DOHH2 (cell line): ENCODE measurements around the gene SPTBN1.
A peak's percentile ranks its signal among the peaks of the same experiment; 100 is the strongest.

Experiments
- H3F3A ChIP-seq: fragments of 200-600 bp; sonication (generic), shearing (Covaris generic); 2 replicates; pipeline ENCODE4 v1.6.0; 2016; ENCODE audit warnings: antibody characterized with exemption, mild to moderate bottlenecking; ENCODE audit not compliant: control insufficient read depth, insufficient read depth
- H3K27ac ChIP-seq: fragments of 200-600 bp; sonication (generic); 2 replicates; pipeline ENCODE4 v1.5.1; 2014; ENCODE audit warnings: low read depth, mild to moderate bottlenecking, low read length, moderate library complexity
- H3K27me3 ChIP-seq: fragments of 200-600 bp; sonication (generic); 2 replicates; pipeline ENCODE4 v1.6.1; 2014; ENCODE audit warnings: mild to moderate bottlenecking, low read length, mixed read lengths; ENCODE audit not compliant: control insufficient read depth
- H3K36me3 ChIP-seq: fragments of 200-600 bp; sonication (generic); 2 replicates; pipeline ENCODE4 v1.6.1; 2014; ENCODE audit warnings: mild to moderate bottlenecking, low read length, moderate library complexity, mixed read lengths; ENCODE audit not compliant: control insufficient read depth
- H3K4me1 ChIP-seq: fragments of 200-600 bp; sonication (generic); 2 replicates; pipeline ENCODE4 v1.6.1; 2014; ENCODE audit warnings: mild to moderate bottlenecking, low read length, mixed read lengths; ENCODE audit not compliant: control insufficient read depth
- H3K4me2 ChIP-seq: fragments of 200-600 bp; sonication (generic); 2 replicates; pipeline ENCODE4 v1.6.0; 2014; ENCODE audit warnings: mild to moderate bottlenecking, low read length, moderate library complexity
- H3K4me3 ChIP-seq: fragments of 200-600 bp; sonication (generic); 2 replicates; pipeline ENCODE4 v1.5.1; 2014; ENCODE audit warnings: mild to moderate bottlenecking, low read length, mixed read lengths
- H3K79me2 ChIP-seq: fragments of 200-600 bp; sonication (generic); 2 replicates; pipeline ENCODE4 v1.6.1; 2014; ENCODE audit warnings: mild to moderate bottlenecking, low read length, mixed read lengths; ENCODE audit not compliant: control insufficient read depth
- H3K9me2 ChIP-seq: fragments of 200-600 bp; sonication (generic); replicated peaks from 2 replicates; pipeline ENCODE4 v1.6.1; 2014; ENCODE audit warnings: mild to moderate bottlenecking, low read length, mixed read lengths; ENCODE audit not compliant: control insufficient read depth
- H3K9me3 ChIP-seq: fragments of 200-600 bp; sonication (generic); 2 replicates; pipeline ENCODE4 v1.6.1; 2014; ENCODE audit warnings: antibody characterized with exemption, low read length, mixed read lengths; ENCODE audit not compliant: control insufficient read depth, insufficient read depth
- H4K20me1 ChIP-seq: fragments of 200-600 bp; sonication (generic); 2 replicates; pipeline ENCODE4 v1.6.0; 2014; ENCODE audit warnings: low read depth, mild to moderate bottlenecking, antibody characterized with exemption, low read length, moderate library complexity; ENCODE audit not compliant: control insufficient read depth, insufficient read depth
- CTCF ChIP-seq: fragments of 200-600 bp; sonication (generic); IDR thresholded peaks from one replicate; pipeline ENCODE4 v1.5.1; 2014; ENCODE audit warnings: antibody characterized with exemption, mild to moderate bottlenecking, low read depth, low read length; ENCODE audit not compliant: poor library complexity, severe bottlenecking
- EZH2phosphoT487 ChIP-seq: fragments of 200-600 bp; sonication (generic); IDR thresholded peaks from 2 replicates; pipeline ENCODE4 v1.6.1; 2017; ENCODE audit warnings: borderline replicate concordance, mild to moderate bottlenecking, antibody characterized with exemption, low read length, moderate library complexity, mixed read lengths

Gene SPTBN1

DNA sequence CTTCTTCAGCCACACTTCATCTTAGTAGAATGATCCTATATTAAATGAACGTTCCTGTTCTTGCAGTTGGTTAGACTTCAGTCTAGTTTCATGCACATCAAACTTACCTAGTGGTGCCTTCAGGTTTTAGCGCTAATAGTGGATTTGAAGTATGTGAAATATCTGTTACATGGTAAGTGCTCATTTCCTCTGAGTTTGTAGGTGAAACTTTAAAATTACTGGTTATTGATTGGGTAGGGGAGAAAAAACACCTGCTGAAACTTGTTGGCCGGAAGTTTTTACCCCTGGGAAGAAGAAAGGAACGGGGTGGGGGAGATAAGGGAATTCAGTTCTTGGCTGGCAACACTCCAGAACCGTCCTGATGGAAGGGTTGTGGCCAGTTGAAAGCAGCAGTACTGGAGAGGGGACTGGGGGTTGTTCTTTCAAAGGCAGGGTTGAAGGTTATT lies 112.8 kb downstream of the SPTBN1 start:
- no peaks in the 10 kb centered on the region for H3K36me3 ChIP-seq
- H3K27ac ChIP-seq: no peak overlapping the region
- H3K4me2 ChIP-seq: peak overlapping the region; percentile 62
- no peaks in the 10 kb centered on the region; the same call in 1 of the 2 replicates for H3K79me2 ChIP-seq
- H3K27me3 ChIP-seq: 0 out of 2 replicates have a peak, but pooled peaks cover 3% of the 10 kb centered on the region
- H4K20me1 ChIP-seq: no peaks in the 10 kb centered on the region
- peak overlapping the region; percentile 3; the same call in 1 of the 2 replicates for H3K4me3 ChIP-seq
- TF ChIP-seq EZH2phosphoT487: no peak
- TF ChIP-seq CTCF: no peak
- 0 out of 2 replicates have a peak, but pooled peaks cover 3% of the 10 kb centered on the region for H3F3A ChIP-seq
- peaks cover 48% of the 10 kb centered on the region for H3K4me1 ChIP-seq
- H3K9me3 ChIP-seq: no peaks in the 10 kb centered on the region
- no peaks in the 10 kb centered on the region for H3K9me2 ChIP-seq

GRCh38 chr2:54569745-54570301 lies 113.7 kb downstream of the SPTBN1 start:
- H3K4me3 ChIP-seq: peak overlapping the region; percentile 9; the same call in 1 of the 2 replicates
- peak overlapping the region; percentile 28; the same call in 1 of the 2 replicates for H3K27ac ChIP-seq
- H3K4me2 ChIP-seq: peak overlapping the region; percentile 62
- H3K36me3 ChIP-seq: no peaks in the 10 kb centered on the region
- H3K4me1 ChIP-seq: peaks cover 48% of the 10 kb centered on the region
- no peaks in the 10 kb centered on the region for H3K9me3 ChIP-seq
- no peaks in the 10 kb centered on the region for H4K20me1 ChIP-seq
- H3K9me2 ChIP-seq: no peaks in the 10 kb centered on the region
- no peak for TF ChIP-seq EZH2phosphoT487
- TF ChIP-seq CTCF: no peak
- no peaks in the 10 kb centered on the region for H3K79me2 ChIP-seq
- 0 out of 2 replicates have a peak, but pooled peaks cover 3% of the 10 kb centered on the region for H3F3A ChIP-seq
- H3K27me3 ChIP-seq: no peaks in the 10 kb centered on the region

DNA sequence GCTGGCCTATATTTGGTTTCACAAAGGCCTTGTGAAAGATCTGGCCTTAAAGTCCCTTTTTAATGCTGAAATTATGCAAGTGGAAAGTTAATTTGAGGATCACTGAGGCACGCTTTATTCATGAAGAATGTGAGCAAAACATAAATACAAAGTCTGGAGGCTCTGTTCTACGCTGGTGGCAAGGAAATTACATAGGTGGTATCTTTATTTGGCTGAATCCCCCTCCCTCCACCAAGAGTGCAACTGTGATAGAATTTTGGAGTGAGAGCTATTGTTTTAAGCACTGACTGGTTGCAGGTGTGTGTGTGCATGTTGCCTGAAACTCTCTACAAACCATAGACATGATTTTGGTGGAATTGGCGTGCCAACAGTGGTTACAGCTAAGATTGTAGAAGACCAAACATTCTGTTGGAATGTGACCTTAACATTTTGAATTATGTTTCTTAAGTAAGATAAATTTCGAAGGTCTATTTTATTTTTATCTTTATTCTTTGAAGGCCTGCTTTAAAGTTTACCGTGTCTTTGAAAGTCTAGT lies 114.3 kb downstream of the SPTBN1 start:
- H3K27ac ChIP-seq: peak overlapping the region; percentile 28; the same call in 1 of the 2 replicates
- no peak for TF ChIP-seq CTCF
- no peak for TF ChIP-seq EZH2phosphoT487
- peaks cover 48% of the 10 kb centered on the region for H3K4me1 ChIP-seq
- H4K20me1 ChIP-seq: no peaks in the 10 kb centered on the region
- no peaks in the 10 kb centered on the region for H3K36me3 ChIP-seq
- H3K27me3 ChIP-seq: no peaks in the 10 kb centered on the region
- H3K79me2 ChIP-seq: no peaks in the 10 kb centered on the region
- H3K9me3 ChIP-seq: no peaks in the 10 kb centered on the region
- H3K4me3 ChIP-seq: peak overlapping the region; percentile 39
- H3K4me2 ChIP-seq: peak overlapping the region; percentile 62
- no peaks in the 10 kb centered on the region for H3K9me2 ChIP-seq
- 0 out of 2 replicates have a peak, but pooled peaks cover 3% of the 10 kb centered on the region for H3F3A ChIP-seq
